Psoas muscle (tissue), 8 donors: ENCODE data around the gene HFE. TPM values are rescaled to one million over a fixed set of nuclear protein-coding genes. Genes with fewer than 3 reads are reported as not detected.

Experiments used
- ATAC-seq, 4 donors: fragments of 200-7000 bp; cut with Tn5 transposase; one replicate each; pipeline ENCODE4 v1.9.1; 2020; ENCODE audit warnings: moderate library complexity in 3 of 4, mild to moderate bottlenecking in 2 of 4
- DNase-seq, 2 donors: peaks; one replicate each; pipeline ENCODE4 v3.0.0-alpha.2; 2020
- H3K27ac ChIP-seq: fragments of 200-600 bp; one replicate; pipeline ENCODE4 v1.8.0; 2022
- H3K27me3 ChIP-seq, 3 donors: fragments of 200-600 bp in 1 of 3; one replicate each; pipeline versions ENCODE4 v1.6.1 to v1.8.0; 2013 to 2022; ENCODE audit warnings: low read length in 2 of 3, mild to moderate bottlenecking in 2 of 3, moderate library complexity in 1 of 3; ENCODE audit not compliant: insufficient read depth in 3 of 3
- H3K36me3 ChIP-seq, 2 donors: fragments of 200-600 bp in 1 of 2; one replicate each; pipeline versions ENCODE4 v1.6.1 to v1.8.0; 2013 to 2022; ENCODE audit warnings: low read depth in 1 of 2, mild to moderate bottlenecking in 1 of 2, moderate library complexity in 1 of 2; ENCODE audit not compliant: insufficient read depth in 1 of 2
- H3K4me1 ChIP-seq: fragments of 200-600 bp; one replicate; pipeline ENCODE4 v1.8.0; 2022
- H3K4me3 ChIP-seq: fragments of 200-600 bp; one replicate; pipeline ENCODE4 v1.8.0; 2022; ENCODE audit warnings: mild to moderate bottlenecking
- H3K9me3 ChIP-seq: fragments of 200-600 bp; one replicate; pipeline ENCODE4 v1.8.0; 2022
- WGBS, 3 donors: extraction: QIAGEN DNeasy Blood & Tissue Kit; methylation state at CpG; one replicate each; pipeline versions ENCODE4 v1.1.6 to v1.1.7; 2013; 5-methylcytosine and 5-hydroxymethylcytosine counted together
- intact Hi-C, 2 donors: fragments of 100-400 bp; cut with DNase I; formaldehyde crosslinking; loops; one replicate each; pipeline versions ENCODE4 v1.11.0 to v1.14.2; 2022
- polyA plus RNA-seq, 3 donors: library from polyadenylated mRNA; stranded (reverse); fragments of 200-250 nt; gene quantifications; one replicate each; pipeline ENCODE4 v1.2.3, GENCODE V29; 2013
- total RNA-seq, 4 donors: library from RNA; stranded (reverse); fragmentation: NEBNext Ultra II Directional in 2 of 4; extraction: Animal tissue kit (Norgen Biotek cat#: 25700) in 2 of 4; gene quantifications; one replicate each; pipeline versions ENCODE4 v1.2.1 to v1.2.4, GENCODE V29; 2021 to 2023
- TF ChIP-seq, protein P1 (sequence below): fragments of 200-600 bp; IDR thresholded peaks from one replicate; pipeline ENCODE4 v1.8.0; 2022; ENCODE audit warnings: antibody characterized with exemption
- donor health status: healthy with polysubstance abuse.
- donor health status: DM: no; HTN: no; CAD: no; lungs with moderate emphysema.
- donor health status: Bipolar disorder and iron deficiency.
- donor health status: healthy.
- donor health status: DM: yes; HTN: yes; CAD: no.
- donor health status: DM: no; HTN: no; CAD: no.
- donor health status: DM: no; HTN: no; CAD: no.
- donor health status: DM: yes; HTN: yes; CAD: no.

The HFE gene
- total and polyA plus RNA-seq, 7 donors: 0.32 to 2.7 (median 1.2) TPM

DNA sequence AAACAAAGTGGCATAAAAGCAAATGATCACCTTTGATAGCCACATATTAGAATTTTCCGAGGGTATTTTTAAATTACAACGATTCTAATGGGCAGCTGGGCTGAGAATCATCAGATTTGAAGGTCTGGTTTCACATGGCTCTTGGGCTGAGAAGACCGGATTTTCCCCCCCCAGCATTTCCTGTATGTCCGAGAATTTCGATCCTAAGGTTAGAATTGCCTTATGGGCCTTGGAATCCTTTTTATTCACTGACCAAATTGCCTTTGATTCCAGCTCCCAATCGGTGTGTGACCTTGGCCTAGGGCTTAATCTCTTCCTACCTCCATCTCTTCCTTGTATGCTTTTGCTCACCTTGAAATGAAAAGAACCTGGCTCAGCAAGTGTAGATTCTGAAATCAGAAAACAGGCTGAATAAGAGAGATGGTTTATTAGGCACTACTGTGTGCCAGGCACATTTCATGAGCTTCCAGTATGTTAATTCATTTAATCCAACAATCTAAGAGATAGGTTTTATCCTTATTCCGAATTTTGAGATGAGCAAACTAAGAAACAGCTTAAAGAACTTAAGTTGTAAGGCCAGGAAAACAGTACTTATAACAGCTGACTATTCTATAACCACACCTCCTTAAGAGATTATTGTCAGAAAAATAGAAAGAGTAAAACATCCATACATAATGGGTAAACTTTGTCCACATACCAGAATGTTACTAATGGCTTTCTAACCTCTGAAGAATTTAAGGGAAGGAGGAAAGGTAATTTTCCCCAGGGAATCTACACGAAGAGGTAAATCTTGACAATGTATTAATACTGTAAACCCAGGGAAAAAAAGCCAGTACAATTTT is 39.4 kb downstream of the HFE start:
- Histone ChIP-seq H3K4me1 (peaks cover 38% of the 10 kb centered on the region), H3K27ac (peak overlapping the region; percentile 97), H3K36me3 (peaks cover 5 to 30% of the 10 kb centered on the region in 2 donors), H3K4me3 (peak overlapping the region; percentile 87), H3K9me3 (no peaks in the 10 kb centered on the region), H3K27me3 (no peaks in the 10 kb centered on the region)
- WGBS, 3 donors: 8 to 14% (median 12%) methylated on average over 8 of the region's 8 CpGs
- DNase-seq: no peak
- intact Hi-C loops: no loop called here
- no peak for ATAC-seq
- TF ChIP-seq, protein P1, sequence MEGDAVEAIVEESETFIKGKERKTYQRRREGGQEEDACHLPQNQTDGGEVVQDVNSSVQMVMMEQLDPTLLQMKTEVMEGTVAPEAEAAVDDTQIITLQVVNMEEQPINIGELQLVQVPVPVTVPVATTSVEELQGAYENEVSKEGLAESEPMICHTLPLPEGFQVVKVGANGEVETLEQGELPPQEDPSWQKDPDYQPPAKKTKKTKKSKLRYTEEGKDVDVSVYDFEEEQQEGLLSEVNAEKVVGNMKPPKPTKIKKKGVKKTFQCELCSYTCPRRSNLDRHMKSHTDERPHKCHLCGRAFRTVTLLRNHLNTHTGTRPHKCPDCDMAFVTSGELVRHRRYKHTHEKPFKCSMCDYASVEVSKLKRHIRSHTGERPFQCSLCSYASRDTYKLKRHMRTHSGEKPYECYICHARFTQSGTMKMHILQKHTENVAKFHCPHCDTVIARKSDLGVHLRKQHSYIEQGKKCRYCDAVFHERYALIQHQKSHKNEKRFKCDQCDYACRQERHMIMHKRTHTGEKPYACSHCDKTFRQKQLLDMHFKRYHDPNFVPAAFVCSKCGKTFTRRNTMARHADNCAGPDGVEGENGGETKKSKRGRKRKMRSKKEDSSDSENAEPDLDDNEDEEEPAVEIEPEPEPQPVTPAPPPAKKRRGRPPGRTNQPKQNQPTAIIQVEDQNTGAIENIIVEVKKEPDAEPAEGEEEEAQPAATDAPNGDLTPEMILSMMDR: no peak

DNA sequence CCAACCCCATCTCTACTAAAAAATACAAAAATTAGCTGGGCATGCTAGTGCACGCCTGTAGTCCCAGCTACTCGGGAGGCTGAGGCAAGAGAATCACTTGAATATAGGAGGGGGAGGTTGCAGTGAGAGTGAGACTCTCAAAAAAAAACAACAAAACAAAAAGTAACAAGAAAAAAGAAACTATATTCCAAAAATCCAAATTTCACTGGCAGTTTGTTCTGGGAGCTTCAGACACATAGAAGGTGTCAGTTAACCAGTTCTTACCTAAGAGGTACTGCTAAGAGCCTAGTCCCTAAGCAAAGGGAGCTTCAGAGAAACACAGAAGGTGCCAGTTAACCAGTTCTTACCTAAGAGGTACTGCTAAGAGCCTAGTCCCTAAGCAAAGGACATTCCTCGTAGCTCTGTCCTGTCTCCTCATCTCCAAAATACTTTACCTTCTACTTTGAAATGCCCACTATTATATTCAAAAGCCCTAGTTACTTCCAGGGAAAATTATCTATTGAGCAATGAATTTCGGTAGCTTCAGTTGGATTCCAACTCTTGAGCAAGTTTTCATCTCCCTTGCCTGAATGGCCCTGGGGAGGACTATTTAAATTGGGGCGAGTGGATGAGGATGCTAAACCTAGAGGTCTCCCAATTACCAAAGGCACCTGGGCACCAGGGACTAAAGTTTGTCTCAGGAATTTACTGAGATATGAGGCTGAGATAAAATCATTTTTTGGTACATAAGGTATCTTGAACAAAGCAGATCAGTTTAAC is 41.0 kb downstream of the HFE start:
- Histone ChIP-seq H3K36me3 (peaks cover 8 to 33% of the 10 kb centered on the region in 2 donors), H3K27ac (no peak overlapping the region), H3K9me3 (no peaks in the 10 kb centered on the region), H3K4me1 (peaks cover 33% of the 10 kb centered on the region), H3K4me3 (peak overlapping the region; percentile 87), H3K27me3 (no peaks in the 10 kb centered on the region)
- intact Hi-C loops: no loop called here
- DNase-seq (no peak), ATAC-seq (no peak)
- TF ChIP-seq, protein P1: no peak
- 84 to 91% (median 89%) methylated on average over 5 of the region's 5 CpGs for WGBS, 3 donors

DNA sequence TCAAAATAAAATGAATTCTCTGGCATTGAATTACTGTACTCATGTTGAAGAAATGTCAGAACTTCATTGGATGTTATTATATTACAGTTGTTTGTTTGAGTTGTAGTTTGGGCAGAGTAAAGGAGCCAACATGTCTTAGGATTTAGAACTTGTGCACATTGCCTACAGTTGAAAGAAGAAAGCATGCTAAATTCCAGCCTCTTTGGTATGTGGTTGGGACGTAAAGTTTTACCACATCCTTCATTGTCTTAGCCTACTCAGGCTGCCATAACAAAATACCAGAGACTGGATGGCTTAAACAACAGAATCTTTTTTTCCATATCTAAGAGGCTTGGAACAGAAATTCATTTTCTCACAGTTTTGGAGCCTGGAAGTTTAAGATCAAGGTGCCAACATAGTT is 42.4 kb downstream of the HFE start:
- TF ChIP-seq, protein P1: no peak
- Histone ChIP-seq H3K27me3 (no peaks in the 10 kb centered on the region), H3K36me3 (peaks cover 11 to 33% of the 10 kb centered on the region in 2 donors), H3K4me1 (peaks cover 33% of the 10 kb centered on the region), H3K27ac (no peak overlapping the region), H3K4me3 (no peak overlapping the region), H3K9me3 (no peaks in the 10 kb centered on the region)
- WGBS, 3 donors: 57 to 74% (median 64%) methylated on average over 1 of the region's 1 CpG
- ATAC-seq (no peak), DNase-seq (no peak)
- intact Hi-C loops: loop anchor here in 1 of 2 donors (2.0 kb wide), 1 partner anchor 19 kb away; no protein-coding TSS in a partner anchor

DNA sequence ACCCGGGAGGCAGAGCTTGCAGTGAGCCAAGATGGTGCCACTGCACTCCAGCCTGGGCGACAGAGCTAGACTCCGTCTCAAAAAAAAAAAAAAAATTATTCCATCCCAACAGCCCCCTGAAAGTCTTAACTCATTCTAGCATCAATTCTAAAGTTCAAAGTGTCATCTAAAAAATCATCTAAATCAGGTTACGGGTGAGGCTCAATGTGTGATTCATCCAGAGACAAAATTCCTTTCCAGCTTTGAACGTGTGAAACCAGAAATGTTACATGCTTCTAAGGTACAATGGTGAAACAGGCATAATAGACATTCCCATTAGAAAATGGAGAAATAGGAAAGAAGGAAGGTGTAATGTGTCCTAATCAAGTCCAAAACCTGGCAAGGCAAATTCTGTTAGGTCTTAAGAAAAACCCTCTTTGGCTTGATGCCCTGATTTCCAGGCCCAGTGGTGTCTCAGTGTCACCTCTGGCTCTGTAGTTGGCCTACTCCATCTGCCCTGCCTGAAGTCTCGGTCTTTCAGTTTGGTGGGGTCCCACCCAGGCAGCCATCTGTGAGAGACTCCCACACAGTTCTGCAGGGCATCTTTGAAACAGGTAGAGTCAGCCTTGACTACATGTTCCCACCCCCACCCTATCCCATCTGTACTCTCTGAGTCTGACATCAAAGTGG is 43.5 kb downstream of the HFE start:
- Histone ChIP-seq H3K36me3 (peaks cover 11 to 34% of the 10 kb centered on the region in 2 donors), H3K27me3 (no peaks in the 10 kb centered on the region), H3K4me3 (no peak overlapping the region), H3K27ac (no peak overlapping the region), H3K9me3 (no peaks in the 10 kb centered on the region), H3K4me1 (peaks cover 40% of the 10 kb centered on the region)
- intact Hi-C loops: loop anchor here in 1 of 2 donors (2.0 kb wide), 1 partner anchor 18 kb away; no protein-coding TSS in a partner anchor
- ATAC-seq (no peak), DNase-seq (no peak)
- TF ChIP-seq, protein P1: no peak
- 89 to 95% (median 92%) methylated on average over 6 of the region's 6 CpGs for WGBS, 3 donors
